HepG2 (cell line): ENCODE measurements around the gene PYGO1. TPM values are rescaled to one million over a fixed set of nuclear protein-coding genes. Genes with fewer than 3 reads are reported as not detected.

Experiments used
- ATAC-seq: fragments of 200-7000 bp; cut with Tn5 transposase; 3 replicates; pipeline ENCODE4 v1.9.1; 2020; ENCODE audit warnings: mild to moderate bottlenecking, moderate library complexity
- BruUV-seq: library from RNA; stranded (reverse); fragments of 400-500 nt; replicated peaks from 2 replicates; lab custom pipeline; 2021; lab: Mats Ljungman, UMichigan
- CTCF ChIA-PET: fragments of 300-600 bp; formaldehyde crosslinking; extraction: SDS; loops from one replicate; lab custom pipeline; 2021; ENCODE audit warnings: low total read pairs, inconsistent platforms, low intra/inter-chr PET ratio; lab: Yijun Ruan, JAX
- POLR2A ChIA-PET: fragments of 350-600 bp; sonication (Branson Sonifier 250); formaldehyde crosslinking; loops from one replicate; lab custom pipeline; 2020; ENCODE audit warnings: antibody characterized with exemption, inconsistent platforms; lab: Yijun Ruan, JAX
- DNase-seq: peaks from one replicate; pipeline ENCODE4 v3.0.0-alpha.2; 2015; ENCODE audit warnings: low spot score
- FAIRE-seq: peaks from 3 replicates; lab custom pipeline; 2011; peaks lifted over from hg19 to GRCh38; lab: Jason Lieb, UNC
- H2AFZ ChIP-seq: one replicate; pipeline ENCODE4 v1.6.1; 2011; ENCODE audit warnings: low read length, inconsistent platforms
- H3K27ac ChIP-seq: fragments of 300-600 bp; 3 replicates; pipeline ENCODE4 v1.8.0; 2011; ENCODE audit warnings: mixed run types, mild to moderate bottlenecking, mixed read lengths, low read length, inconsistent platforms; ENCODE audit not compliant: insufficient read depth; ENCODE audit errors: extremely low read length
- H3K27me3 ChIP-seq, 2 experiments: fragments of 200-600 bp in 1 of 2; 2 replicates in 1 of 2; 3 replicates in 1 of 2; pipeline versions ENCODE4 v1.6.0 to v1.8.0; 2011; ENCODE audit warnings: low read length in 2 of 2, mild to moderate bottlenecking in 2 of 2, moderate library complexity in 2 of 2, inconsistent platforms in 1 of 2; ENCODE audit not compliant: insufficient read depth in 2 of 2, control insufficient read depth in 1 of 2
- H3K36me3 ChIP-seq, 2 experiments: fragments of 200-600 bp in 1 of 2; replicated peaks in 1 of 2; 2 replicates in 1 of 2; 3 replicates in 1 of 2; pipeline versions ENCODE4 v1.5.1 to v1.8.0; 2011; ENCODE audit warnings: low read length in 2 of 2, inconsistent platforms in 1 of 2; ENCODE audit not compliant: insufficient read depth in 2 of 2, control insufficient read depth in 1 of 2
- H3K4me1 ChIP-seq: 2 replicates; pipeline ENCODE4 v1.5.1; 2012; ENCODE audit warnings: low read length, inconsistent platforms; ENCODE audit not compliant: insufficient read depth
- H3K4me2 ChIP-seq: 2 replicates; pipeline ENCODE4 v1.6.0; 2011; ENCODE audit warnings: low read depth, low read length, inconsistent platforms
- H3K4me3 ChIP-seq, 3 experiments: fragments of 200-600 bp in 1 of 3; sonication (generic), shearing (Covaris generic) in 1 of 3; replicated peaks in 1 of 3; 2 replicates each; pipeline ENCODE4 v1.5.1; 2011 to 2016; ENCODE audit warnings: low read length in 3 of 3, inconsistent platforms in 2 of 3, low read depth in 2 of 3, mild to moderate bottlenecking in 2 of 3, control low read depth in 1 of 3, mixed read lengths in 1 of 3; ENCODE audit not compliant: insufficient read depth in 1 of 3
- H3K79me2 ChIP-seq: one replicate; pipeline ENCODE4 v1.6.1; 2011; ENCODE audit warnings: low read length, inconsistent platforms; ENCODE audit not compliant: insufficient read depth
- H3K9ac ChIP-seq: 2 replicates; pipeline ENCODE4 v1.6.0; 2011; ENCODE audit warnings: mild to moderate bottlenecking, low read depth, low read length, inconsistent platforms; ENCODE audit not compliant: insufficient read depth
- H3K9me3 ChIP-seq: 2 replicates; pipeline ENCODE4 v1.5.1; 2012; ENCODE audit warnings: mild to moderate bottlenecking, low read length
- H4K20me1 ChIP-seq: 2 replicates; pipeline ENCODE4 v1.6.0; 2011; ENCODE audit warnings: inconsistent platforms, mild to moderate bottlenecking, low read length, moderate library complexity; ENCODE audit not compliant: insufficient read depth
- KMT2B ChIP-seq: IDR thresholded peaks from 2 replicates; pipeline ENCODE4 v1.6.1; 2016; ENCODE audit warnings: missing genetic modification reagents, missing compliant biosample characterization
- PAF1 ChIP-seq: IDR thresholded peaks from 2 replicates; pipeline ENCODE4 v1.6.1; 2016; ENCODE audit warnings: missing genetic modification reagents, missing compliant biosample characterization
- PHF20 ChIP-seq: sonication (generic); formaldehyde crosslinking; IDR thresholded peaks from 2 replicates; pipeline ENCODE4 v1.5.0; 2020; ENCODE audit warnings: mild to moderate bottlenecking, missing genetic modification reagents
- RFX1 ChIP-seq: fragments of 450-650 bp; IDR thresholded peaks from 2 replicates; pipeline ENCODE4 v1.6.1; 2017
- SMAD3 ChIP-seq: sonication (generic); formaldehyde crosslinking; IDR thresholded peaks from 2 replicates; pipeline ENCODE4 v1.4.0; 2020; ENCODE audit warnings: missing genetic modification reagents
- TCF7 ChIP-seq: sonication (generic); IDR thresholded peaks from 2 replicates; pipeline ENCODE4 v1.6.1; 2016; ENCODE audit warnings: antibody characterized with exemption, low read depth
- TEAD2 ChIP-seq: sonication (generic); formaldehyde crosslinking; IDR thresholded peaks from 2 replicates; pipeline ENCODE4 v1.9.0; 2021; ENCODE audit warnings: missing genetic modification reagents
- YY1 ChIP-seq: IDR thresholded peaks from 2 replicates; pipeline ENCODE4 v1.6.1; 2011; ENCODE audit warnings: low read length, low read depth, moderate library complexity, mild to moderate bottlenecking; ENCODE audit not compliant: insufficient read depth, insufficient replicate concordance
- ZSCAN9 ChIP-seq: IDR thresholded peaks from 2 replicates; pipeline ENCODE4 v1.6.1; 2016; ENCODE audit warnings: borderline replicate concordance
- WGBS: methylation state at CpG from one replicate; pipeline ENCODE4 v1.1.6; 2017; ENCODE audit warnings: low lambda C conversion rate; 5-methylcytosine and 5-hydroxymethylcytosine counted together
- in situ Hi-C: cut with HindIII; loops from 2 replicates; pipeline ENCODE4 v1.10.0; 2017; ENCODE audit warnings: low pct_unique_long_range_greater_than_20kb; ENCODE audit not compliant: extremely low pct_ligation_motif_present
- intact Hi-C: fragments of 100-400 bp; cut with micrococcal nuclease; formaldehyde crosslinking; loops from one replicate; pipeline ENCODE4 v1.10.0; 2022; ENCODE audit not compliant: unreplicated experiment
- polyA plus RNA-seq, 8 experiments: library from polyadenylated mRNA; depleted of rRNA in 3 of 8; stranded (reverse) in 7 of 8; unstranded in 1 of 8; fragments of >200 nt; fragmentation: Illumina TruSeq in 4 of 8; extraction: Trizol in 4 of 8; gene quantifications; 2 replicates each; pipeline versions ENCODE4 v1.2.1 to v1.2.3, GENCODE V29; 2011 to 2016; ENCODE audit warnings: low read depth in 4 of 8, missing spikeins in 1 of 8, mixed read lengths in 1 of 8; ENCODE audit not compliant: insufficient read depth in 1 of 8
- total RNA-seq, 5 experiments: library from RNA; depleted of rRNA; stranded (reverse); fragments of >200 nt; fragmentation: Illumina TruSeq; extraction: Trizol; gene quantifications; 2 replicates each; pipeline ENCODE4 v1.2.3, GENCODE V29; 2016; ENCODE audit warnings: low read depth in 1 of 5
- TF ChIP-seq, protein P1 (sequence below): sonication (generic); formaldehyde crosslinking; conservative IDR thresholded peaks from 2 replicates; pipeline ENCODE4 v1.4.0; 2020; ENCODE audit warnings: missing genetic modification reagents
- TF ChIP-seq, protein P2 (sequence below): IDR thresholded peaks from 2 replicates; pipeline ENCODE4 v1.6.1; 2012; ENCODE audit warnings: low read length, improper control_type of control experiment
- TF ChIP-seq, protein P3 (sequence below): sonication (generic); formaldehyde crosslinking; IDR thresholded peaks from 2 replicates; pipeline ENCODE4 v1.5.0; 2020; ENCODE audit warnings: mild to moderate bottlenecking, missing genetic modification reagents, borderline replicate concordance

The PYGO1 gene
- total and polyA plus RNA-seq, 2 of the 13 experiments (the other 11 are each of a cell fraction or from before 2014, with no cell fraction given) = 1.1 to 1.8 TPM

DNA sequence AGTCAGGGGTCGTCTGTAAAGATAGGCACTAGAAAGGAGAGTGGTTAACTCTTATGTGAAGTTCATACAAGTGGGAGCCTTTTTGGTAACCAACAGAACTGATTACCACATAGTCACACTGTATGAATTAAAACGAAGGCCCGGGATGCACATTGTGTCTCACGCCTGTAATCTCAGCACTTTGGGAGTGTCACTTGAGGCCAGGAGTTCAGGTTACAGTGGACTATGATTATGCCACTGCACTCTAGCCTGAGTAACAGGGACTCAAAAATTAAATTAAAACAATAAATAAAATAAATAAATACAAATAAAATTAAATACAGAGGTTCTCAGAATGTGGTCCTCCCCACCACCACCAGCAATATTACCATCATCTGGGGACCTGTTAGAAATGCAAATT is 80.6 kb downstream of the PYGO1 start:
- Histone ChIP-seq H3K27me3 (no peaks in the 10 kb centered on the region), H2AFZ (no peak overlapping the region), H3K27ac (no peak overlapping the region), H4K20me1 (no peaks in the 10 kb centered on the region), H3K4me1 (no peaks in the 10 kb centered on the region), H3K9me3 (no peaks in the 10 kb centered on the region), H3K36me3 (no peaks in the 10 kb centered on the region), H3K4me2 (no peak overlapping the region), H3K79me2 (no peaks in the 10 kb centered on the region), H3K4me3 (no peak overlapping the region), H3K9ac (no peak overlapping the region)
- WGBS = 39% methylated on average over 4 of the region's 4 CpGs
- DNase-seq (no peak), ATAC-seq (no peak), FAIRE-seq (no peak)
- ChIA-PET CTCF (no interaction called here), POLR2A (no interaction called here)
- in situ Hi-C loops = no loop called here
- BruUV-seq = no TSS peak
- intact Hi-C loops = no loop called here
- TF ChIP-seq ZSCAN9 (CRISPR knock-in tag) = no peak
- no peak for TF ChIP-seq KMT2B (CRISPR knock-in tag)
- TF ChIP-seq, protein P1, sequence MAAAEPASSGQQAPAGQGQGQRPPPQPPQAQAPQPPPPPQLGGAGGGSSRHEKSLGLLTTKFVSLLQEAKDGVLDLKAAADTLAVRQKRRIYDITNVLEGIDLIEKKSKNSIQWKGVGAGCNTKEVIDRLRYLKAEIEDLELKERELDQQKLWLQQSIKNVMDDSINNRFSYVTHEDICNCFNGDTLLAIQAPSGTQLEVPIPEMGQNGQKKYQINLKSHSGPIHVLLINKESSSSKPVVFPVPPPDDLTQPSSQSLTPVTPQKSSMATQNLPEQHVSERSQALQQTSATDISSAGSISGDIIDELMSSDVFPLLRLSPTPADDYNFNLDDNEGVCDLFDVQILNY (CRISPR knock-in tag) = no peak
- TF ChIP-seq RFX1 = no peak
- TF ChIP-seq, protein P2, sequence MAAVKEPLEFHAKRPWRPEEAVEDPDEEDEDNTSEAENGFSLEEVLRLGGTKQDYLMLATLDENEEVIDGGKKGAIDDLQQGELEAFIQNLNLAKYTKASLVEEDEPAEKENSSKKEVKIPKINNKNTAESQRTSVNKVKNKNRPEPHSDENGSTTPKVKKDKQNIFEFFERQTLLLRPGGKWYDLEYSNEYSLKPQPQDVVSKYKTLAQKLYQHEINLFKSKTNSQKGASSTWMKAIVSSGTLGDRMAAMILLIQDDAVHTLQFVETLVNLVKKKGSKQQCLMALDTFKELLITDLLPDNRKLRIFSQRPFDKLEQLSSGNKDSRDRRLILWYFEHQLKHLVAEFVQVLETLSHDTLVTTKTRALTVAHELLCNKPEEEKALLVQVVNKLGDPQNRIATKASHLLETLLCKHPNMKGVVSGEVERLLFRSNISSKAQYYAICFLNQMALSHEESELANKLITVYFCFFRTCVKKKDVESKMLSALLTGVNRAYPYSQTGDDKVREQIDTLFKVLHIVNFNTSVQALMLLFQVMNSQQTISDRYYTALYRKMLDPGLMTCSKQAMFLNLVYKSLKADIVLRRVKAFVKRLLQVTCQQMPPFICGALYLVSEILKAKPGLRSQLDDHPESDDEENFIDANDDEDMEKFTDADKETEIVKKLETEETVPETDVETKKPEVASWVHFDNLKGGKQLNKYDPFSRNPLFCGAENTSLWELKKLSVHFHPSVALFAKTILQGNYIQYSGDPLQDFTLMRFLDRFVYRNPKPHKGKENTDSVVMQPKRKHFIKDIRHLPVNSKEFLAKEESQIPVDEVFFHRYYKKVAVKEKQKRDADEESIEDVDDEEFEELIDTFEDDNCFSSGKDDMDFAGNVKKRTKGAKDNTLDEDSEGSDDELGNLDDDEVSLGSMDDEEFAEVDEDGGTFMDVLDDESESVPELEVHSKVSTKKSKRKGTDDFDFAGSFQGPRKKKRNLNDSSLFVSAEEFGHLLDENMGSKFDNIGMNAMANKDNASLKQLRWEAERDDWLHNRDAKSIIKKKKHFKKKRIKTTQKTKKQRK = no peak
- TF ChIP-seq TEAD2 (CRISPR knock-in tag) = no peak
- TF ChIP-seq TCF7 = no peak
- TF ChIP-seq SMAD3 (CRISPR knock-in tag) = no peak
- TF ChIP-seq, protein P3, sequence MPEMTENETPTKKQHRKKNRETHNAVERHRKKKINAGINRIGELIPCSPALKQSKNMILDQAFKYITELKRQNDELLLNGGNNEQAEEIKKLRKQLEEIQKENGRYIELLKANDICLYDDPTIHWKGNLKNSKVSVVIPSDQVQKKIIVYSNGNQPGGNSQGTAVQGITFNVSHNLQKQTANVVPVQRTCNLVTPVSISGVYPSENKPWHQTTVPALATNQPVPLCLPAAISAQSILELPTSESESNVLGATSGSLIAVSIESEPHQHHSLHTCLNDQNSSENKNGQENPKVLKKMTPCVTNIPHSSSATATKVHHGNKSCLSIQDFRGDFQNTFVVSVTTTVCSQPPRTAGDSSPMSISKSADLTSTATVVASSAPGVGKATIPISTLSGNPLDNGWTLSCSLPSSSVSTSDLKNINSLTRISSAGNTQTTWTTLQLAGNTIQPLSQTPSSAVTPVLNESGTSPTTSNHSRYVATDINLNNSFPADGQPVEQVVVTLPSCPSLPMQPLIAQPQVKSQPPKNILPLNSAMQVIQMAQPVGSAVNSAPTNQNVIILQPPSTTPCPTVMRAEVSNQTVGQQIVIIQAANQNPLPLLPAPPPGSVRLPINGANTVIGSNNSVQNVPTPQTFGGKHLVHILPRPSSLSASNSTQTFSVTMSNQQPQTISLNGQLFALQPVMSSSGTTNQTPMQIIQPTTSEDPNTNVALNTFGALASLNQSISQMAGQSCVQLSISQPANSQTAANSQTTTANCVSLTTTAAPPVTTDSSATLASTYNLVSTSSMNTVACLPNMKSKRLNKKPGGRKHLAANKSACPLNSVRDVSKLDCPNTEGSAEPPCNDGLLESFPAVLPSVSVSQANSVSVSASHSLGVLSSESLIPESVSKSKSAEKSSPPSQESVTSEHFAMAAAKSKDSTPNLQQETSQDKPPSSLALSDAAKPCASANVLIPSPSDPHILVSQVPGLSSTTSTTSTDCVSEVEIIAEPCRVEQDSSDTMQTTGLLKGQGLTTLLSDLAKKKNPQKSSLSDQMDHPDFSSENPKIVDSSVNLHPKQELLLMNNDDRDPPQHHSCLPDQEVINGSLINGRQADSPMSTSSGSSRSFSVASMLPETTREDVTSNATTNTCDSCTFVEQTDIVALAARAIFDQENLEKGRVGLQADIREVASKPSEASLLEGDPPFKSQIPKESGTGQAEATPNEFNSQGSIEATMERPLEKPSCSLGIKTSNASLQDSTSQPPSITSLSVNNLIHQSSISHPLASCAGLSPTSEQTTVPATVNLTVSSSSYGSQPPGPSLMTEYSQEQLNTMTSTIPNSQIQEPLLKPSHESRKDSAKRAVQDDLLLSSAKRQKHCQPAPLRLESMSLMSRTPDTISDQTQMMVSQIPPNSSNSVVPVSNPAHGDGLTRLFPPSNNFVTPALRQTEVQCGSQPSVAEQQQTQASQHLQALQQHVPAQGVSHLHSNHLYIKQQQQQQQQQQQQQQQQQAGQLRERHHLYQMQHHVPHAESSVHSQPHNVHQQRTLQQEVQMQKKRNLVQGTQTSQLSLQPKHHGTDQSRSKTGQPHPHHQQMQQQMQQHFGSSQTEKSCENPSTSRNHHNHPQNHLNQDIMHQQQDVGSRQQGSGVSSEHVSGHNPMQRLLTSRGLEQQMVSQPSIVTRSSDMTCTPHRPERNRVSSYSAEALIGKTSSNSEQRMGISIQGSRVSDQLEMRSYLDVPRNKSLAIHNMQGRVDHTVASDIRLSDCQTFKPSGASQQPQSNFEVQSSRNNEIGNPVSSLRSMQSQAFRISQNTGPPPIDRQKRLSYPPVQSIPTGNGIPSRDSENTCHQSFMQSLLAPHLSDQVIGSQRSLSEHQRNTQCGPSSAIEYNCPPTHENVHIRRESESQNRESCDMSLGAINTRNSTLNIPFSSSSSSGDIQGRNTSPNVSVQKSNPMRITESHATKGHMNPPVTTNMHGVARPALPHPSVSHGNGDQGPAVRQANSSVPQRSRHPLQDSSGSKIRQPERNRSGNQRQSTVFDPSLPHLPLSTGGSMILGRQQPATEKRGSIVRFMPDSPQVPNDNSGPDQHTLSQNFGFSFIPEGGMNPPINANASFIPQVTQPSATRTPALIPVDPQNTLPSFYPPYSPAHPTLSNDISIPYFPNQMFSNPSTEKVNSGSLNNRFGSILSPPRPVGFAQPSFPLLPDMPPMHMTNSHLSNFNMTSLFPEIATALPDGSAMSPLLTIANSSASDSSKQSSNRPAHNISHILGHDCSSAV (CRISPR knock-in tag) = no peak
- TF ChIP-seq PAF1 (CRISPR knock-in tag) = no peak
- TF ChIP-seq PHF20 (CRISPR knock-in tag) = no peak
- no peak for TF ChIP-seq YY1
